GM21737 (cell line): ENCODE measurements around the gene KCNIP4.

Source experiments
- ATAC-seq: cut with Tn5 transposase; IDR thresholded peaks from one replicate; pipeline ENCODE4 v1.9.1; 2021; ENCODE audit warnings: mild to moderate bottlenecking, moderate library complexity; ENCODE audit not compliant: unreplicated experiment

KCNIP4 gene

DNA sequence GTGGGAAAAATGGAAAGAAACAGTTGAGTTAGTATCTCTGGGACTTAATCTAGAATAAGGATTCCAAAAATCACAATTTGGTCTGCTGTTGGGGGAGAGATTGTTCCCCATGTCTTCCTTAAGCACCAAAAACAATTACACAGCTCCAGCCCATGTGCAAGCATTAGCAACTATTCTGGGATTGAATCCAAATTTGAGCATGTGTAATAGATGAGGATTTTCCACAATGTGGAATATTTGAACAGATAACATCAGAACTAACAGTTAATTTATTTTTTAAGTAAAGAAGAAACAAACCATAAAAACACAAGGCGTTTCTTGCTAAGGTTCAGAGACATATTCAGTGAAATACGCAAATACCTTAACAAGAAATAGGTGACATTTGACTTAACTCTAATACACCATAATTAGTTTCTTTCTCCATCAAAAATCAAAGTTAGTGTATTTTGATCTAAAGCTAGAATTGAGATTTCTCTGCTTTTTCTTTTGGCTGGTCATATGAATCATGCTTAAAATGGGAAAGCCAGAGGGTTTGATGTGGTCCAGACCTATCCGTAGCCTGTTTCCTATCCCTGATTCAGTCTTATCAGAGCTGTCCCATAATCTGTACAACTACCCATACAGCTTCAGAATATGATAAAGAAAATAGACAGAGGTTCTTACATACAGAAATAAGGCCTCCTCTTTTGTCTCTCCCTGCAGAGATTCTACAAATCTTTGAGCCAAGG, 834.9 kb downstream of the KCNIP4 start:
- ATAC-seq = no peak

DNA sequence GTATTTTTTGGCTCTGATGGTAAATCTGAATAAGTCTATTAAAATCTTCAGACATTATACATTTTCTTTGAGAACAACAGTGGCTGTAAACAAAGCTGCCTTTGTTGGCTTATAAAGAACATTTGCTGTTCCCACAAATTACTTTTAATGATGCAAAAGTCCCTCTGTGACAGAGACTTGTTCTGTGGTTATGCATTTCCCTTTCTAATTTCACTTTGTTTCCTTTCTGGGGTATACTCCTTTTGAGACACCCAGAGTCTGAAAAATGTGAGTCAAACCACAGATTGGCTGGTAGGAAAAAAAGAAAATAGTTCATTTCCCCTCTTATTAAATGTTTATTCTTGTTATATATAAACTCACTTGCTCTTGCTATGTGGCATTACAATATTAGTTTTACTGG, 845.9 kb downstream of the KCNIP4 start:
- ATAC-seq = no peak

GRCh38 chr4:21097865-21098264, 850.7 kb downstream of the KCNIP4 start:
- ATAC-seq = no peak

DNA sequence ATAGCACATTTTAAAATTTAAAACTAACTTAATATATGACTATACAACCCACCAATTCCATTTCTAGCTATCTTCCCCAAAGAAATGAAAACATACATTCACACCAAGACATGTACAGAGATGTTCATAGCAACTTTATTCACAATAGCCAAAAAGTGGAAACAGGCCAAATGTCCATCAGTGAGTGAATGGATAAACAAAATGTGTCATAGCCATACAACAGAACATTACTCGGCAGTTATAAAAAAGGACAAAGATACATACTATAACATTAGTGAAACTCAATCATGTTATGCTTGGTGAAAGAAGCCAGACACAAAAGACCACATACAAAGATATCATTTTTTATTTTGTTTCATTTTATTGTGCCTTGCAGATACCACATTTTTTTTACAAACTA, 851.5 kb downstream of the KCNIP4 start:
- no peak for ATAC-seq

DNA sequence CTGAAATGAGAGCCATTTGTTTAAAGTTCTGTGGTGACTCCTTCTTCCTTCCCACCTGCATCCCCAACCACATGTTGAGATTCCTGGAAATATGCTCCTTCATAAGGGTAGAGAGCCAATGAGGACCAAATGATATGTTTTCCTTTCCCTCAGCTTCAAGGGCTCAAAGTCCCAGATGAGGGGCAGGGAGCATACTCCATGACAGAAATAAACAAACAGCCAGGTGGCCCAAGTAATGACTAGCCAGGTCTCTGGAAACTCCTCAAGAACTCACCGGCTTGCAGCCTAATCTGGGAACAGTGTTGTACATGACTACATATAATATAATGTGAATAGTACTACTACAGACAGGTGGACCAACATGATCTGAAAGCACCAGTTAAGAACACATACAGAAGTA, 856.0 kb downstream of the KCNIP4 start:
- ATAC-seq = no peak

DNA sequence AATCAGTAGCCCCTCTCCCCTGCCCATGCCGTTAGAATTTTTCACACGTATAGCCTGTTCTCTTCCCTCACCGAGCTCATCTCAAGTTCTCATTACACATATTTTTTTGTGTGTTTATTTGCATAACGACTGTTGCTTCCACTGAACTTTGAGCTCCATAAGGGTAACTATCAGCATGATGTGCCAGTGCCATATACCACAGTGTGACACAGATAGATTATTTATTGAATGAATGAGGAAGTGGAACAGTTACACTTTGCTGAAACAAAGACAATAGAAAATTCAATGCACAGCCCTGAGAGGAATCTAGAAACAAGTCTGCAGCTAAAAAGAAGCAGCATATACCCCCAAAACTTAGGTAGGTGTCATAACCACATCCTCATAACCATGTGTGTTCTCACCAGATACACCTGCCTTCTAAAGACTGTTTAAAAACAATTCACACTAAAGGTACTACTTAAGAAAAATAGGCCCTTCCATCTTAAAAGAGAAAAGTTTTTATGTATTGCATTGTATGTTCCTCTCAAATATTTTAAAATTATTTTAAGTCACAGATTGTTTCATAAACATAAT, 858.4 kb downstream of the KCNIP4 start:
- no peak for ATAC-seq

DNA sequence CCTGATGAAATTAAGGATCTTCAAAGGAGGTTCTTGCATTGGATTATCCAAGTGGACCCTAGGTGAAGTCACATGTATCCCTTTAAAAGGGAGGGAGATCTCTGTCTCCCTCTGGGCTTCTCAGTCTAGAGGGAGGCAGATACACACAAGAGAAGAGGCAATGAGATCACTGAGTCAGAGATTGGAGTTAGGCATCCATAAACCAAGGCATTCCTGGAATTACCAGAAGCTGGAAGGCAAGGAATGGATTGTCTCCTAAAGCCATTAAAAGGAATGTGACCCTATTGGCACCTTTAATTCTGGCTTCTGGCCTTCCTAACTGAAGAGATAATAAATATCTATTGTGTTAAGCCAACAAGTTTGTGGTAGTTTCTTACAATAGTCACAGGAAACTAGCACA, 865.2 kb downstream of the KCNIP4 start:
- no peak for ATAC-seq

- ATAC-seq = no peak
Measured at GRCh38 chr4:21077967-21078366, 870.6 kb downstream of the KCNIP4 start.

GRCh38 chr4:21067351-21067750, 881.2 kb downstream of the KCNIP4 start:
- ATAC-seq = no peak

DNA sequence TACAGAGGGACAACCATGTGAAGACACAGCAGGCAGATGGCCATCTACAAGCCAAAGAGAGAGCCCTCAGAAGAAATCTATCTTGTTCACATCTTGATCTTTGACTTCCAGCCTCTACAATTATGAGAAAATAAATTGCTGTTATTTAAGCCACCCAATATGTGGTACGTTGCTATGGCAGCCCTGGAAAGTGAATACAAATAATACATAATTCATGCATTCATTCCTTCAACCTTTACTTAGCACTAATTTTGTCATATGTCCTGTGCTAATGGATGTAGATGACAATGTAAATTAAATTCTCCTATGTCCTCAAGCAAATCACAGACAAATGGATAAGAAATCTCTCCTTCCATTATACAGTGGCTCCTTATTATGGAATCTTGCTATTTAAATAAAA, 886.7 kb downstream of the KCNIP4 start:
- no peak for ATAC-seq

DNA sequence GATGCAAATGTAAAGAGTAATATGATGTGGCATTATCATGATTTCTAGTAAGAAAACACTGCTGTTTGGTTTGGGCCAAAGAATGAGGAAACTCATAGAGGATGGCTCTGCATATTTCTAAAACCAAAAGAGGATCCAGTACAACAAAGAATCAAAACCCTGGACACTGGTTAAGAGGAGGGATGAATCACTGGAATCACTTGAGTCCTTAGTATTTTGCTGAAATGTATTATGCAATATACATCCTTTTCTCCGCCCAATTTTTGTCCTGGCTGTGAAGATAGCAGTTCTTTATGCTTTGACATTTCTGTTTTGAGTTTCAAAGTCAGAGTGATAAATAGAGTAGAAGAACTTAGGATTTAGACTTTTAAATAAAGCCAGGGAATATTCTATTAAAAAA, 902.4 kb downstream of the KCNIP4 start:
- no peak for ATAC-seq

GRCh38 chr4:21045119-21045518, 903.5 kb downstream of the KCNIP4 start:
- ATAC-seq = no peak

- ATAC-seq = no peak
Measured at GRCh38 chr4:21041708-21042107, 906.9 kb downstream of the KCNIP4 start.

DNA sequence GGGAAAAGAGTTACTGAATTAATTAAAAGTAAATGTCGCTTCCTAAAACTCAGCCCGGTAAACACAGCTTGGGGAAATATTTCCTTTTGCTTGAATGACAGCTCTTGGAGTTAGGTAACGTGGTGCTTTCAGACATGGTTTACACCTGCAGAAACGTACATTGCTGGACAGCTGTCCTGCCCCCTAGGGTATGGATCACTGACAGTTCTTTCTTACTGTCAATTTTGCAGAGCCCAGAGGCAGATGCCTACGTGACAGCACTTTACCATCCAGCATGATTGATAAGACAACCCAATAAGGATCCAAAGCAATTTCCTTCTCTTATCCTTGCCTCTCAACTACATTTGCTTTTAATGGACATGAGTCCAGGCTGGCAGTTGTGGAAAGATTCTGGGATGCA, 913.8 kb downstream of the KCNIP4 start:
- ATAC-seq = no peak

DNA sequence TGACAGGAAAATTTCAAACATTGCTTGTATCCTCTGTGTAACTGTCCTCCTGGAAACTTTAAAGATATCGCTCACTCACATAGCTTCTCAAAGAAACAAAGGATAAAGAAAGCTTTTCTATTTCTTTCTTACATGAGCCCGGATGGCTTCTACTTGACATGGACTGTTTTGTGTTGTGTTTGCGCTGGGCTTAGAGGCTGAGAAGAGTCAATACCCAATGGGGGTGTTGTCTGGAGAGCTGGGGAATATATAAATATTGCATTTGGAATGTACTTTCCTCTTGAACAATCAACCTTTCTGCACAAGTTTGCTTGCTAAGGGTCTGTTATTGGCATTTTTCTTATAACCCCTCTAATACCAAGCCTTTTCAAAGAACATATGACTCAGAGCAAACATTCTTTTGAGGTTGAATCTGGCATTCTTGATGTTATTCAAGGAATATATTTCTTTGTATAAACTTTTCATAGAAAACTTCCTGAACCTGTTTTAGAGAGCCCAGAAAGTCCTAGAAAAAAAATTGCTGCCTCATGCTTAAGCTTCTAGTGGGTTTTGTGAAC, 916.4 kb downstream of the KCNIP4 start:
- ATAC-seq = no peak

- ATAC-seq = no peak
Measured at GRCh38 chr4:21018817-21019216, 929.8 kb downstream of the KCNIP4 start.

- ATAC-seq = no peak
Measured at GRCh38 chr4:21013501-21013900, 935.1 kb downstream of the KCNIP4 start.

DNA sequence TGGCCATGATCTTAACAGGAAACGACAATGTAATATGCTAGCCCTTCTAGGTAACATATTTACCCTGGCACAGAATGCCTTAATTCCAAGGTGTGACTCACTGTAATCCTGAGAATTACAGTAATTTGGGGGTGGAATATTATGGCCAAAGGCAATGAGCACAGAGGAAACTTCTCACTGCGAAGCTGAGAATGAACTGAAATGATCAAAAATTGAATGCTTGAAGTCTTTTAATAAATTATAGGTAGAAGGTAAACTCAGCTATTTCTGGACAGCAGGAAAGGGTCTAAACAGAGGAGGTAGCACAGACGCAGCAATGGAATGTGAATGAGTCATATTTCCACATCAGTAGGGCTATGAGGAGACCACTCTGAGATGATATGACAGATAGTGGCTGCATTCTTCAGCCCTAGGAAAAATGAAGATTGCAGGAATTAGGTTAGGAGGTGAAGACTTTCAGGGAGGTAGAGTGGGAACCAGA, 935.7 kb downstream of the KCNIP4 start:
- no peak for ATAC-seq

DNA sequence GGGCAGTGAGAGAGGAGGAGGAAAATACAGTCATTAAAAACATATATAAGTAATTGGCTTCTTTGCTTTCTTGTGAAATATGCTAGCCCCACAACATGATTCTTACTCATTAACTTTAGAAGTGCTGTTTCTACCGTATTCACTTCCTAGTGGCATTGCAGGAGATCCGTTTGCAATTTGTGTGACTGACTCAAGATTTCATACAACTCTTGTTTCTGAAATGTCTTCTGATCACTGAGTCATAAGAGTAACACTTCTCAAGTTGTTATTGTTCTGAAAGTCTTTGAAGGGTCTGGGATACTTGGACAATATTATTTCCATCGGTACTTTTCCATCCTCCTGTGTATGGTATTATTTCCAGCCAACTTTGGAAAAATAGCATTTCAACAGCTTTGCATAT, 937.5 kb downstream of the KCNIP4 start:
- ATAC-seq = no peak

DNA sequence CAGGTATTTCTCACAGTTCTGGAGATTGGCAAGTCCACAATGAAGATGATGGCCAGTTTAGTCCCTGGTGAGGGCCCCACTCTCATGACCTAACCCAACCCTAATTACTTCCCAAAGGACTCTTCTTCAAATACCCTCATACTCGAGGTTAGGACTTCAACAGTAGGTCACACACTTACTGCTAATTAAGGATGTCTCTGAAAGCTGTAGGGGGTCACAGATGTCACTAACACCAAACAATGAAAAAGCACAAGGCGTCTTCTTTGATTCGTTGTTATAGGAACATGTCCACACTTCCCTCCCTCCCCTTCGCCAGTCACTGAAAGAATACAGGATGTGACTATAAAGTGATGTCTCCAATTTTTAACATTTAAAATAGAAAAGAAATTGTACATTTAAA, 938.6 kb downstream of the KCNIP4 start:
- no peak for ATAC-seq

GRCh38 chr4:21005647-21006046, 942.9 kb downstream of the KCNIP4 start:
- ATAC-seq = no peak

DNA sequence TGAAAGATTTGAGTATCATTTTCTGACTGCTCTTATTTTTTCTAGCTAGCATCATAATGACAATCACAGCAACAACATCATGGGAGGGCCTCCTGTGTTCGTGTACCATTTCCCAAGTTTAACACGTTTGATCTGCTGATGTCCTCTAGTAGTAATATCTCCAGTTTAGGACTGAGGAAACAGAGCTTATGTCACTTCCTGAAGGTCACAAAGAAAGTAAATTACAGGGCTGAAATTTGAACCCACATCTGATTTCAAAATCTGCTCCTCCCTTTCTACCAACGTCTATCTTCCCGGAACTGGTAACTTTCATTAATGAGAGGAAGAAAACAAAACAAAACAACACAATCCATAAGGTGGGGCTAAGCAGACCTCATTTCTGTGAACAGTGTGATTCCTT, 945.6 kb downstream of the KCNIP4 start:
- no peak for ATAC-seq

- no peak for ATAC-seq
Measured at GRCh38 chr4:21002286-21002685, 946.3 kb downstream of the KCNIP4 start.
